H1 (cell line): Measurements from ENCODE around the gene U2AF1L4. TPM values are rescaled to one million over a fixed set of nuclear protein-coding genes. Genes with fewer than 3 reads are reported as not detected.

Experiments used
- CTCF ChIA-PET: fragments of 300-600 bp; sonication (Branson Sonifier 250); formaldehyde crosslinking; loops from one replicate; lab custom pipeline; 2021; ENCODE audit not compliant: partially characterized antibody; lab: Charles Lee
- POLR2A ChIA-PET: fragments of 300-600 bp; sonication (Branson Sonifier 250); formaldehyde crosslinking; loops from one replicate; lab custom pipeline; 2021; ENCODE audit warnings: inconsistent platforms; ENCODE audit not compliant: partially characterized antibody; lab: Charles Lee
- DNase-seq, 2 experiments: peaks; one replicate each; pipeline versions ENCODE4 v3.0.0 to v3.0.0-alpha.2; 2010 to 2022; ENCODE audit warnings: low spot score in 2 of 2, low read depth in 1 of 2, mixed read lengths in 1 of 2
- FAIRE-seq: peaks from 2 replicates; lab custom pipeline; 2011; peaks lifted over from hg19 to GRCh38; lab: Jason Lieb, UNC
- H2AFZ ChIP-seq: 2 replicates; pipeline ENCODE4 v1.8.1; 2012; ENCODE audit warnings: low read length, inconsistent platforms
- H2AK5ac ChIP-seq: 2 replicates; pipeline ENCODE4 v1.6.1; 2013; ENCODE audit warnings: low read depth, low read length
- H2BK120ac ChIP-seq: replicated peaks from 2 replicates; pipeline ENCODE3; 2013; ENCODE audit warnings: low read depth, low read length, inconsistent platforms
- H2BK12ac ChIP-seq: 2 replicates; pipeline ENCODE4 v1.6.1; 2013; ENCODE audit warnings: low read depth, low read length
- H2BK15ac ChIP-seq: 2 replicates; pipeline ENCODE4 v1.6.1; 2013; ENCODE audit warnings: low read length
- H2BK20ac ChIP-seq: 2 replicates; pipeline ENCODE4 v1.6.1; 2013; ENCODE audit warnings: low read length
- H2BK5ac ChIP-seq: 2 replicates; pipeline ENCODE4 v1.6.1; 2013; ENCODE audit warnings: low read depth, low read length
- H3K14ac ChIP-seq: 2 replicates; pipeline ENCODE4 v1.6.1; 2013; ENCODE audit warnings: inconsistent platforms; ENCODE audit not compliant: insufficient read length
- H3K18ac ChIP-seq: 2 replicates; pipeline ENCODE4 v1.6.1; 2013; ENCODE audit warnings: low read length; ENCODE audit errors: extremely low read depth
- H3K23ac ChIP-seq: 2 replicates; pipeline ENCODE4 v1.6.1; 2013; ENCODE audit warnings: inconsistent platforms; ENCODE audit not compliant: insufficient read length
- H3K23me2 ChIP-seq: 2 replicates; pipeline ENCODE4 v1.6.1; 2013; ENCODE audit warnings: low read depth, low read length
- H3K27ac ChIP-seq: 2 replicates; pipeline ENCODE4 v1.6.1; 2011; ENCODE audit warnings: low read depth, low read length, inconsistent platforms
- H3K27me3 ChIP-seq, 4 experiments: replicated peaks in 1 of 4; 1 replicate in 1 of 4; 2 replicates in 3 of 4; pipeline versions ENCODE4 v1.6.1 to v1.8.1; 2011 to 2013; ENCODE audit warnings: low read length in 3 of 4, mild to moderate bottlenecking in 3 of 4, inconsistent platforms in 2 of 4, mixed read lengths in 2 of 4, moderate library complexity in 1 of 4; ENCODE audit not compliant: control insufficient read depth in 3 of 4, insufficient read depth in 3 of 4; ENCODE audit errors: extremely low read depth in 1 of 4
- H3K36me3 ChIP-seq, 4 experiments: 2 replicates each; pipeline versions ENCODE4 v1.6.1 to v1.8.1; 2011 to 2013; ENCODE audit warnings: mild to moderate bottlenecking in 4 of 4, low read length in 3 of 4, moderate library complexity in 2 of 4, control low read depth in 1 of 4, inconsistent platforms in 1 of 4; ENCODE audit not compliant: insufficient read depth in 4 of 4, control insufficient read depth in 2 of 4
- H3K4ac ChIP-seq: replicated peaks from 2 replicates; pipeline ENCODE3; 2013; ENCODE audit warnings: low read length, low read depth, mixed read lengths, inconsistent platforms; ENCODE audit not compliant: insufficient read length
- H3K4me1 ChIP-seq, 4 experiments: replicated peaks in 1 of 4; 1 replicate in 1 of 4; 2 replicates in 3 of 4; pipeline versions ENCODE4 v1.6.1 to v1.8.1; 2011 to 2013; ENCODE audit warnings: low read length in 3 of 4, inconsistent platforms in 2 of 4, mixed read lengths in 1 of 4; ENCODE audit not compliant: insufficient read depth in 4 of 4, control insufficient read depth in 3 of 4
- H3K4me2 ChIP-seq, 2 experiments: 2 replicates each; pipeline versions ENCODE4 v1.6.1 to v1.8.1; 2011 to 2013; ENCODE audit warnings: low read depth in 2 of 2, low read length in 2 of 2, control low read depth in 1 of 2, inconsistent platforms in 1 of 2, mild to moderate bottlenecking in 1 of 2; ENCODE audit not compliant: insufficient read depth in 1 of 2
- H3K4me3 ChIP-seq, 4 experiments: fragments of 200-600, 300-600 bp in 1 of 4; sonication (generic), shearing (Covaris generic), sonication (Bioruptor Twin) in 1 of 4; 2 replicates each; pipeline versions ENCODE4 v1.5.1 to v1.8.1; 2011 to 2016; ENCODE audit warnings: low read length in 4 of 4, low read depth in 3 of 4, control low read depth in 2 of 4, inconsistent platforms in 2 of 4, mild to moderate bottlenecking in 2 of 4, mixed read lengths in 1 of 4, moderate library complexity in 1 of 4; ENCODE audit not compliant: insufficient read depth in 2 of 4; ENCODE audit errors: extremely low read depth in 1 of 4
- H3K56ac ChIP-seq: replicated peaks from 2 replicates; pipeline ENCODE3; 2013; ENCODE audit warnings: low read depth, mild to moderate bottlenecking, mixed read lengths, low read length, inconsistent platforms; ENCODE audit not compliant: insufficient read length
- H3K79me1 ChIP-seq: 2 replicates; pipeline ENCODE4 v1.6.1; 2013; ENCODE audit warnings: low read depth, low read length, control low read depth
- H3K79me2 ChIP-seq, 2 experiments: 2 replicates each; pipeline versions ENCODE4 v1.6.1 to v1.8.1; 2012 to 2013; ENCODE audit warnings: low read length in 2 of 2, mild to moderate bottlenecking in 2 of 2, inconsistent platforms in 1 of 2; ENCODE audit not compliant: insufficient read depth in 2 of 2, control insufficient read depth in 1 of 2
- H3K9ac ChIP-seq, 4 experiments: replicated peaks in 1 of 4; 1 replicate in 1 of 4; 2 replicates in 3 of 4; pipeline versions ENCODE4 v1.6.1 to v1.8.1; 2011 to 2013; ENCODE audit warnings: low read depth in 3 of 4, low read length in 3 of 4, control low read depth in 2 of 4, mild to moderate bottlenecking in 2 of 4, moderate library complexity in 2 of 4, inconsistent platforms in 1 of 4; ENCODE audit errors: extremely low read depth in 1 of 4
- H3K9me3 ChIP-seq, 2 experiments: 2 replicates each; pipeline versions ENCODE4 v1.6.1 to v1.8.1; 2012 to 2013; ENCODE audit warnings: mild to moderate bottlenecking in 2 of 2, moderate library complexity in 2 of 2, control low read depth in 1 of 2, inconsistent platforms in 1 of 2, low read depth in 1 of 2, low read length in 1 of 2, mixed read lengths in 1 of 2; ENCODE audit not compliant: insufficient read depth in 2 of 2
- H4K20me1 ChIP-seq, 2 experiments: replicated peaks in 1 of 2; 2 replicates each; pipeline versions ENCODE3 to v1.8.1; 2011 to 2013; ENCODE audit warnings: inconsistent platforms in 2 of 2, low read length in 2 of 2, mild to moderate bottlenecking in 1 of 2; ENCODE audit not compliant: insufficient read depth in 2 of 2, control insufficient read depth in 1 of 2
- H4K5ac ChIP-seq: 2 replicates; pipeline ENCODE4 v1.6.1; 2013; ENCODE audit warnings: low read length, low read depth, mixed read lengths, inconsistent platforms; ENCODE audit not compliant: insufficient read length
- H4K8ac ChIP-seq: 2 replicates; pipeline ENCODE4 v1.8.0; 2013; ENCODE audit warnings: mild to moderate bottlenecking, moderate library complexity, low read length, inconsistent platforms; ENCODE audit not compliant: insufficient read depth; ENCODE audit errors: extremely low read depth
- H4K91ac ChIP-seq: replicated peaks from 2 replicates; pipeline ENCODE3; 2013; ENCODE audit warnings: low read length, mixed read lengths, inconsistent platforms; ENCODE audit not compliant: insufficient read length
- ASH2L ChIP-seq: fragments of 200-600, 300-600 bp; sonication (generic); IDR thresholded peaks from one replicate; pipeline ENCODE4 v1.7.1; 2017; ENCODE audit warnings: low read length
- BACH1 ChIP-seq: IDR thresholded peaks from 2 replicates; pipeline ENCODE4 v1.6.1; 2012; ENCODE audit warnings: low read length, improper control_type of control experiment
- BCL11A ChIP-seq, 2 experiments: IDR thresholded peaks; one replicate each; pipeline ENCODE4 v1.6.1; 2011; ENCODE audit warnings: low read depth in 2 of 2, low read length in 2 of 2, mild to moderate bottlenecking in 2 of 2
- JUND ChIP-seq: IDR thresholded peaks from 2 replicates; pipeline ENCODE4 v1.6.1; 2011; ENCODE audit warnings: mild to moderate bottlenecking, improper control_type of control experiment, low read length
- RXRA ChIP-seq: IDR thresholded peaks from 2 replicates; pipeline ENCODE4 v1.6.1; 2011; ENCODE audit warnings: low read depth, mild to moderate bottlenecking, low read length, moderate library complexity; ENCODE audit not compliant: insufficient read depth
- SAP30 ChIP-seq: fragments of 300-600 bp; sonication (generic); IDR thresholded peaks from 2 replicates; pipeline ENCODE4 v1.7.1; 2012; ENCODE audit warnings: low read length, moderate library complexity, mild to moderate bottlenecking, inconsistent platforms; ENCODE audit not compliant: insufficient read depth, insufficient replicate concordance
- SIN3A ChIP-seq, 2 experiments: IDR thresholded peaks in 1 of 2; conservative IDR thresholded peaks in 1 of 2; 2 replicates each; pipeline ENCODE4 v1.6.1; 2011 to 2012; ENCODE audit warnings: low read length in 2 of 2, improper control_type of control experiment in 1 of 2, low read depth in 1 of 2, mild to moderate bottlenecking in 1 of 2
- TAF1 ChIP-seq: IDR thresholded peaks from 2 replicates; pipeline ENCODE4 v1.6.1; 2011; ENCODE audit warnings: mild to moderate bottlenecking, low read depth, low read length
- ZNF274 ChIP-seq: IDR thresholded peaks from 2 replicates; pipeline ENCODE4 v1.7.0; 2012; ENCODE audit warnings: low read length, borderline replicate concordance; ENCODE audit errors: extremely low read depth
- WGBS, 2 experiments: shearing (Covaris generic) in 1 of 2; methylation state at CpG; one replicate each; pipeline versions ENCODE4 v1.1.6 to v1.1.7; 2013 to 2015; ENCODE audit warnings: low lambda C conversion rate in 2 of 2, mixed read lengths in 2 of 2, inconsistent platforms in 1 of 2, low coverage in 1 of 2, missing lambda C conversion rate in 1 of 2; ENCODE audit not compliant: insufficient replicate concordance in 2 of 2, insufficient coverage in 1 of 2, insufficient read length in 1 of 2; ENCODE audit errors: extremely low coverage in 1 of 2, missing lambda C conversion rate in 1 of 2; 5-methylcytosine and 5-hydroxymethylcytosine counted together
- polyA plus RNA-seq, 7 experiments: library from polyadenylated mRNA; depleted of rRNA in 3 of 7; stranded (reverse) in 5 of 7; unstranded in 2 of 7; fragments of >200 nt in 5 of 7; fragments of 200-250 nt in 2 of 7; gene quantifications; 1 replicate in 5 of 7; 2 replicates in 1 of 7; 4 replicates in 1 of 7; pipeline versions ENCODE4 v1.2.1 to v1.2.3, GENCODE V29; 2011 to 2013; ENCODE audit warnings: missing spikeins in 2 of 7, mixed read lengths in 2 of 7
- total RNA-seq: library from RNA; stranded (reverse); fragmentation: NEBNext Ultra II Directional; extraction: Animal tissue kit (Norgen Biotek cat#: 25700); gene quantifications from 2 replicates; pipeline ENCODE4 v1.2.1, GENCODE V29; 2021
- TF ChIP-seq, protein P1 (sequence below), 3 experiments: IDR thresholded peaks; 1 replicate in 2 of 3; 2 replicates in 1 of 3; pipeline versions ENCODE4 v1.5.1 to v1.6.1; 2011; ENCODE audit warnings: low read length in 3 of 3, mild to moderate bottlenecking in 3 of 3, inconsistent platforms in 2 of 3, low read depth in 1 of 3, moderate library complexity in 1 of 3; ENCODE audit not compliant: insufficient read depth in 1 of 3; ENCODE audit errors: control extremely low read depth in 1 of 3

The U2AF1L4 gene
- total and polyA plus RNA-seq, 2 of the 8 experiments (the other 6 are each of a cell fraction or from before 2014, with no cell fraction given): 15.1 to 32.7 TPM

DNA sequence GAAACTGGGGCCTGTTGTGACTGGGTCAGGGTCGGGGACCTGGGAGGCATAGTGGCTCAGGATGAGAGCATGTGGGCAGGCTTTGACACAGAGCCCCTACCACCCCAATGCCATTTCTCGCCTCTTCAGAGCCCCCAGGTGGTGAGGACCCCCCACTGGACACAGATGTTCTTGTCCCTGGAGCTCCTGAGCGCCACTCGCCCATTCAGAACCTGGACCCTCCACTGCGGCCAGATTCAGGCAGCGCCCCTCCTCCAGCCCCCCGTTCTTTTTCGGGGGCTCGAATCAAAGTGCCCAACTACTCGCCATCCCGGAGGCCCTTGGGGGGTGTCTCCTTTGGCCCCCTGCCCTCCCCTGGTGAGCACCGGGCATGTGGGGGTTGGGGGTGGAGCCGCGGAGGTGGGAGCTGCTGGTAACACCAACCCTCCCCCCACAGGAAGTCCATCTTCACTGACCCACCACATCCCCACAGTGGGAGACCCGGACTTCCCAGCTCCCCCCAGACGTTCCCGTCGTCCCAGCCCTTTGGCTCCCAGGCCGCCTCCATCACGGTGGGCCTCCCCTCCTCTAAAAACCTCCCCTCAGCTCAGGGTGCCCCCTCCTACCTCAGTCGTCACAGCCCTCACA, 13.3 kb downstream of the U2AF1L4 start:
- 90% methylated on average over 14 of the region's 21 CpGs; no CpG with 5 or more reads in 1 of the 2 experiments for WGBS, 2 experiments
- H3K23ac ChIP-seq: no peak overlapping the region
- no peak for DNase-seq
- H4K91ac ChIP-seq: no peak overlapping the region
- H3K9ac ChIP-seq: no peak overlapping the region
- no peak overlapping the region for H3K4me3 ChIP-seq
- ChIA-PET CTCF (interaction anchor here (0.5 to 0.9 kb wide), 2 partner anchors 10 to 140 kb away, joined by 3 read pairs; partner anchors contain the start of gene IGFLR1), POLR2A (interaction anchor here (0.6 to 3.4 kb wide), 4 partner anchors 8 to 31 kb away, joined by 4 to 14 read pairs (median 5); partner anchors contain the start of genes PSENEN and U2AF1L4)
- H4K20me1 ChIP-seq: peaks cover 12 to 23% of the 10 kb centered on the region in 2 experiments
- no peaks in the 10 kb centered on the region for H3K79me1 ChIP-seq
- H3K4me2 ChIP-seq: no peak overlapping the region
- H2BK20ac ChIP-seq: no peak overlapping the region
- H3K79me2 ChIP-seq: no peaks in the 10 kb centered on the region
- H3K27me3 ChIP-seq: no peaks in the 10 kb centered on the region
- H3K4me1 ChIP-seq: no peaks in the 10 kb centered on the region
- H2BK15ac ChIP-seq: no peak overlapping the region
- no peaks in the 10 kb centered on the region for H3K23me2 ChIP-seq
- no peak overlapping the region for H4K8ac ChIP-seq
- H2BK12ac ChIP-seq: no peak overlapping the region
- H2AK5ac ChIP-seq: no peak overlapping the region
- peaks cover 25 to 63% (median 58%) of the 10 kb centered on the region in 4 experiments for H3K36me3 ChIP-seq
- no peak overlapping the region for H3K27ac ChIP-seq
- no peak overlapping the region for H3K56ac ChIP-seq
- no peak overlapping the region for H2AFZ ChIP-seq
- no peak overlapping the region for H2BK120ac ChIP-seq
- no peaks in the 10 kb centered on the region for H3K9me3 ChIP-seq
- H2BK5ac ChIP-seq: 0 out of 2 replicates have a peak overlapping the region, but pooled peaks have one; percentile 52
- no peak overlapping the region for H4K5ac ChIP-seq
- no peak for FAIRE-seq
- H3K14ac ChIP-seq: no peak overlapping the region
- no peak overlapping the region for H3K18ac ChIP-seq
- no peak overlapping the region for H3K4ac ChIP-seq
- TF ChIP-seq, protein P1, sequence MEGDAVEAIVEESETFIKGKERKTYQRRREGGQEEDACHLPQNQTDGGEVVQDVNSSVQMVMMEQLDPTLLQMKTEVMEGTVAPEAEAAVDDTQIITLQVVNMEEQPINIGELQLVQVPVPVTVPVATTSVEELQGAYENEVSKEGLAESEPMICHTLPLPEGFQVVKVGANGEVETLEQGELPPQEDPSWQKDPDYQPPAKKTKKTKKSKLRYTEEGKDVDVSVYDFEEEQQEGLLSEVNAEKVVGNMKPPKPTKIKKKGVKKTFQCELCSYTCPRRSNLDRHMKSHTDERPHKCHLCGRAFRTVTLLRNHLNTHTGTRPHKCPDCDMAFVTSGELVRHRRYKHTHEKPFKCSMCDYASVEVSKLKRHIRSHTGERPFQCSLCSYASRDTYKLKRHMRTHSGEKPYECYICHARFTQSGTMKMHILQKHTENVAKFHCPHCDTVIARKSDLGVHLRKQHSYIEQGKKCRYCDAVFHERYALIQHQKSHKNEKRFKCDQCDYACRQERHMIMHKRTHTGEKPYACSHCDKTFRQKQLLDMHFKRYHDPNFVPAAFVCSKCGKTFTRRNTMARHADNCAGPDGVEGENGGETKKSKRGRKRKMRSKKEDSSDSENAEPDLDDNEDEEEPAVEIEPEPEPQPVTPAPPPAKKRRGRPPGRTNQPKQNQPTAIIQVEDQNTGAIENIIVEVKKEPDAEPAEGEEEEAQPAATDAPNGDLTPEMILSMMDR (IDR thresholded peaks at IDR 0.05; ENCODE audit: control extremely low read depth in 1 of 3, insufficient read depth in 1 of 3, low read depth in 1 of 3, low read length in 3 of 3): no peak
- TF ChIP-seq ZNF274 (no peak), ASH2L (no peak), BACH1 (no peak), SIN3A (conservative IDR thresholded peaks at IDR 0.05 in 1 of 2, IDR thresholded peaks at IDR 0.05 in 1 of 2; ENCODE audit: low read depth in 1 of 2, low read length in 2 of 2) (no peak), TAF1 (no peak), SAP30 (no peak), JUND (no peak), RXRA (no peak), BCL11A (IDR thresholded peaks at IDR 0.05; ENCODE audit: low read depth in 2 of 2, low read length in 2 of 2) (no peak)
